ENCODE data around the gene OR2T1. TPM values are rescaled to one million over a fixed set of nuclear protein-coding genes. Genes with fewer than 3 reads are reported as not detected.
"Not testable (repeated sequence)": the region's sequence is repeated elsewhere in the genome, so short reads cannot be mapped to it uniquely, and the experiment has no call there.

The OR2T1 gene, protein sequence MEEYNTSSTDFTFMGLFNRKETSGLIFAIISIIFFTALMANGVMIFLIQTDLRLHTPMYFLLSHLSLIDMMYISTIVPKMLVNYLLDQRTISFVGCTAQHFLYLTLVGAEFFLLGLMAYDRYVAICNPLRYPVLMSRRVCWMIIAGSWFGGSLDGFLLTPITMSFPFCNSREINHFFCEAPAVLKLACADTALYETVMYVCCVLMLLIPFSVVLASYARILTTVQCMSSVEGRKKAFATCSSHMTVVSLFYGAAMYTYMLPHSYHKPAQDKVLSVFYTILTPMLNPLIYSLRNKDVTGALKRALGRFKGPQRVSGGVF
- polyA plus RNA-seq (2012; ENCODE audit: insufficient read depth, insufficient read length): not detected

GRCh38 chr1:248402748-248403147, at the start of gene OR2T1:
OR2T1 (plus strand) TSS chr1:248403048; CDS start chr1:248406148, 3,100 bp downstream.
- no peak for DNase-seq (ENCODE audit: low read depth, low spot score)
- H3K4me3 ChIP-seq (ENCODE audit: low read length): no peak within 1 kb of the TSS

DNA sequence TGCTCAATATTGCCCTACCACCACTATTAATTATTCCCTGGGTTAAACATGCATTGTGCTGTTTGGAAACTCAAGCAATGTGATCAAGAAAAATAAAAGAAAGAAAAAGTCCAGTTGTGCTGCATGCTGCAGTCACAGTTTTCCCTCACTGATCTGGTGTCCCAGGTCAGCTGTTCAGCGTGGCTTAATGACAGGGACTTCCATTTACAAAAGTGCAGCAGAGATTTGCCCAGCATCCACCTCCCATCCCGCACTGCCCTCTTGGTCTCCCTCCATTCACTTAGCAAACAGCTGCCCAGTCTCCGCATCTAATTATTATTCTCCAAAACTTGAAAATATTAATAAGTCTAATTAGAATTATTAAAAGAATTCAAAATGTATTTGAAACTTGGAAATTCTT, 43.4 kb upstream of the OR2T1 start:
- H3K4me3 ChIP-seq (ENCODE audit: low read length): no peak overlapping the region
- DNase-seq (ENCODE audit: low read depth, low spot score): no peak

DNA sequence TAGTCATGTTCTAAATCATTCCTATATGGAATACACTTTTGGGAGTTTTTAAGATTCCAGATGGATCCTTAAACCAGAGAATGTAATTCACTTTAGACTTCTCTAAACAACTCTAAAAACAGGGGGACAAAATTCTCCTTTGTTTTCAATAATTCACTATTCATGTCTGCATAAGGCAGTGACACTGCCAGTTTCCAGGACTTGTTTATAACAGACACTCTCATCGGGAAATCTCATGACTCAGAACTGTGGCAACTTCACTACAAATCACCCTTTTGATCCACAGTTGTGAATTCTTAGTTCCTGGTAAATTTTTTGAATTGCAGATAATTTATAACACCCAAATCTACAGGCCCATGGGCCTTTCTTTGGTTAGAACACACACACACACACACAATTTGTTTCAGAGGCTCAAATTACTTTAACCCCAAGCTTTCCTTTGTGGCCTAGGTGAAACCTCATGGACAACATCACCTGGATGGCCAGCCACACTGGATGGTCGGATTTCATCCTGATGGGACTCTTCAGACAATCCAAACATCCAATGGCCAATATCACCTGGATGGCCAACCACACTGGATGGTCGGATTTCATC, 41.6 kb upstream of the OR2T1 start, which contains the start of gene OR2T4:
TSS of gene OR2T4 (plus strand) at position 545 of the 595 bp plus-strand sequence. CDS start at position 545, 0 bp downstream.
- H3K4me3 ChIP-seq (ENCODE audit: low read length): no peak within 1 kb of the TSS
- no peak for DNase-seq (ENCODE audit: low read depth, low spot score)

DNA sequence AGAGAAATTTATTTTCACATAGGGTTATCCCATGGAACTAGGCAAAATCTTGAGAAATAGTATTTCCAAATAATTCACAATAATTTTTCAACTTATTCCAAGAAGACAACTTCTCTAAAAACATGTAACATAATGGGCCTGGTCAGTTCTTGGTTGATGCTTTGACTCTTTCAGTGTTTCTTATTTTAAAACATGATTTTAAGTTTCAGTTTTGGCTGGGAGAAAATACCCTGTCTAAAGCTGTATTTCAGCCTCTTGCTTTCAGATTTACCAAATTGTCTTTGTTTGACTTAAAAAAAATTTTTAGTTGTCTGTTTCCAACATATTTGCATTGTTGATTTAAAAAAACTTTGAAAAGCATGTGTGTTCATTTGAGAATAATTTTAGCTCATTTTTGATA, 36.2 kb upstream of the OR2T1 start:
- H3K4me3 ChIP-seq (ENCODE audit: low read length): no peak overlapping the region
- DNase-seq (ENCODE audit: low read depth, low spot score): no peak

GRCh38 chr1:248372394-248372793, 30.5 kb upstream of the OR2T1 start:
- peak; percentile 5 for DNase-seq (ENCODE audit: low read depth, low spot score)
- no peak overlapping the region for H3K4me3 ChIP-seq (ENCODE audit: low read length)

DNA sequence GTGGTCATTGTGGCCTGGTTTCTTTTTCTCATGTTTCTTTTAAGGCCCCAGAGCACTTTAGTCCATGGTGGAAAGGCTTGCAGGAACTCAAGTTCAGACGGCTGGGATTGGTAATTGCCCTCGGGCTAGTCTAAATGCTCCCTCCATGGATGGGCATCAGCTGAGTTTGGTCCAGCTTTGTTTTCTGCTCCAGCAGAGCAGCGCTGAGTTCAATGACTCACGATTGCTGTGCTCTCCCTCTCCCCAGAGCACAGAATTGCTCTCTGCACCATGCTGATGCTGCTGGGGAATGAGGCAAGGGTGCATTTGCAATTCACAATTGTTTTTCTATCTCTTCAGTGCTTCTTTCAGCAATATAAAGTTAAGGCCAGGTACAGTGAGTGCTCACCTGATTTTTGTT, 29.1 kb upstream of the OR2T1 start:
- no peak overlapping the region for H3K4me3 ChIP-seq (ENCODE audit: low read length)
- no peak for DNase-seq (ENCODE audit: low read depth, low spot score)

GRCh38 chr1:248375446-248375845, 27.4 kb upstream of the OR2T1 start, which contains the start of gene OR2T6:
OR2T6 (plus strand) TSS chr1:248375746; CDS start chr1:248387609, 11,863 bp downstream.
- DNase-seq (ENCODE audit: low read depth, low spot score): no peak
- H3K4me3 ChIP-seq (ENCODE audit: low read length): no peak within 1 kb of the TSS

DNA sequence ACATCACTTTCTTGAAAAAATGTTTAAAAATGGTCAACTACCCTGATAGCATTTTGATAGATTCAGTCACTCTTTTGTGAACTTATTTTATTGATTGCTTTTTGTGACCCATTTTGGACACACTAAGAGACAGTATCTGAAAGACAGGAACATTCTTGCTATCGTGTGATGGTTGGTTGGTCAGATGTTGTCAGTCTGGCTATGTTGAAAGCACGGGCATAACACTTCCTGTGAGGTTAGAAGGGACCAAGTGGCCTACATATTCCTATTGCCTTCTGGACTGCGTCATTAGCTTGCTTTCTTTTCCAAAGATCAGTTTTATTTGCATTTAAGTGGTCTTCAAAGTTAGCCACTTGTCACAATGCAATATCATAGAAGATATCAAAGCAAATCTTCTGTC, 25.9 kb upstream of the OR2T1 start:
- no peak overlapping the region for H3K4me3 ChIP-seq (ENCODE audit: low read length)
- no peak for DNase-seq (ENCODE audit: low read depth, low spot score)

- no peak for DNase-seq (ENCODE audit: low read depth, low spot score)
- no peak overlapping the region for H3K4me3 ChIP-seq (ENCODE audit: low read length)
Measured at GRCh38 chr1:248380854-248381253, 22.0 kb upstream of the OR2T1 start.

GRCh38 chr1:248388426-248388825, 14.4 kb upstream of the OR2T1 start:
- no peak for DNase-seq (ENCODE audit: low read depth, low spot score)

DNA sequence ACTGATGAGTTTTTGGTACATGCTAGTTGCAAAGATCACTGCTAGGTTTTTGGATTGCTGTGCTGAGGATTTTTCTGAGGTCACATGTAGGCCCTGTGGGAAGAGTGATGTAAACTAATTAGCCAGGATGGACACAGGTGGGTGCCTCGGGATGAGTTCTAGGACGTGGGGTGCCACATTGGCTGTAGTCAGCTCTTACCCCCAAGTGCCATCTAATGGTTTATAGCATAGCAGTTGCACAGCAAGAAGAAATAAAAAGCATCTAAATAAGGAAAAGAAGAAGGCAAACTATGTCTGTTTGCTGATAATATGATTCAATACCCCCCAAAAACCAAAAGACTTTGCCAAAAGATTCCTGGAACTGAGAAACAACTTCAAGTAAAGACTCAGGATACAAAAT, 9.8 kb upstream of the OR2T1 start:
- DNase-seq (ENCODE audit: low read depth, low spot score): no peak
- no peak overlapping the region for H3K4me3 ChIP-seq (ENCODE audit: low read length)

More at GRCh38 chr1:248388426-248388825, 14.4 kb upstream of the OR2T1 start:
- no peak overlapping the region for H3K4me3 ChIP-seq (ENCODE audit: low read length)

DNA sequence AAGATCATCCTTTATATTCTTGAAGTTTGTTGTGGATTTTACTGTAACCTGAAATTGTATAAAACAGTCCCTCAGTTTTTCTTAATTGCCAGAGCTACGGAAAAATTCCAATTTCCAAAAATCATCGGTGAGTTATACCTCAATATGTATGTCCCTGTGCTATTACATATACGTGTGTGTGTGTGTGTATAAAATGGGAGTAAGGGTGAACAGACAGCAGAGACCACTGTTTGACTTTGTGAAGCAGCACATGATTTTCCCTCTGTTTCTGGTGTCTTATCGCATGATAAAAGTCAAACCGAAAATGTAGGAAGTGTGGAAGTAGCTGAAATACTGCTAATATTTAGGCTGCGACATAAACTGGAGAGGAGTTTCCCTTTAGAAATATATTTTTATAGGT, 1.2 kb downstream of the OR2T1 start:
- peak; percentile 42 for DNase-seq (ENCODE audit: low read depth, low spot score)
- H3K4me3 ChIP-seq (ENCODE audit: low read length): no peak overlapping the region

DNA sequence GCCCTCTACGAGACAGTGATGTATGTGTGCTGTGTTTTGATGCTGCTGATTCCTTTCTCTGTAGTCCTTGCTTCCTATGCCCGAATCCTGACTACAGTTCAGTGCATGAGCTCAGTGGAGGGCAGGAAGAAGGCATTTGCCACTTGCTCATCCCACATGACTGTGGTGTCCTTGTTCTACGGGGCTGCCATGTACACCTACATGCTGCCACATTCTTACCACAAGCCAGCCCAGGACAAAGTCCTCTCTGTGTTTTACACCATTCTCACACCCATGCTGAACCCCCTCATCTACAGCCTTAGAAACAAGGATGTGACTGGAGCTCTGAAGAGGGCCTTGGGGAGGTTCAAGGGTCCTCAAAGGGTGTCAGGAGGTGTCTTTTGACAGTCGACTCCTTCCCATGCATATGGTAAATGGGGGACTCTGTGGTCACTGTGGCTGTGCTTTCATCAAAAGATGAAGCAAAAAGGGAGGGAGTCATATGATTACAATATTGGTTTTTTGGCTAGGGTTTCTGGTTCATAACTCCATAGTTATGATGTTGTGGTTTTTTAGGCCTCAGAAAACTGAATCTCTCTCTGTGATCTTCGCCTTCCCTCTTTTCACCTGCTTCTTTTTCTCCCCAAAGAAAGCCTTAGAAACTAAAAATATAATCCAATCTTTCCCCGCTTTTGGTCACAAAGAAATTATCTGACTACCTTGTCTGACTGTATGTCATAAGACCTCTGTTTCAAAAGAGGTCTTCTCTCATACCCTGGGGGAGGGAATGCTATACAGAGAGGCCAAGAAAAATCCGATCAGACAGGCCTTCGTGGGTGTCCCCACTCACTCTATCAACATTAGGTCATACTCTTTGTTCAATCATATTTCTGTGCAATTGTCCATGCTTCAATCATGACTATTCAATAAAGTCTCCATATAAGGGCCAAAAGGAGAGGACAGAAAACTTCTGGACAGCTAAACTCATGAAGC, 4.2 kb downstream of the OR2T1 start:
- no peak overlapping the region for H3K4me3 ChIP-seq (ENCODE audit: low read length)
- DNase-seq (ENCODE audit: low read depth, low spot score): no peak

- DNase-seq (ENCODE audit: low read depth, low spot score): no peak
- no peak overlapping the region for H3K4me3 ChIP-seq (ENCODE audit: low read length)
Measured at GRCh38 chr1:248416226-248416625, 13.4 kb downstream of the OR2T1 start.

- DNase-seq (ENCODE audit: low read depth, low spot score): no peak
- H3K4me3 ChIP-seq (ENCODE audit: low read length): no peak overlapping the region
Measured at GRCh38 chr1:248417854-248418253, 15.0 kb downstream of the OR2T1 start.

- H3K4me3 ChIP-seq (ENCODE audit: low read length): no peak overlapping the region
- peak; percentile 8 for DNase-seq (ENCODE audit: low read depth, low spot score)
Measured at GRCh38 chr1:248421384-248421783, 18.5 kb downstream of the OR2T1 start.

- H3K4me3 ChIP-seq (ENCODE audit: low read length); DNase-seq (ENCODE audit: low read depth, low spot score): not testable (repeated sequence)
Measured at GRCh38 chr1:248427526-248428191, 24.8 kb downstream of the OR2T1 start.

- not testable (repeated sequence) for DNase-seq (ENCODE audit: low read depth, low spot score); H3K4me3 ChIP-seq (ENCODE audit: low read length)
Measured at GRCh38 chr1:248428192-248428533, 25.3 kb downstream of the OR2T1 start.

- not testable (repeated sequence) for DNase-seq (ENCODE audit: low read depth, low spot score); H3K4me3 ChIP-seq (ENCODE audit: low read length)
Measured at GRCh38 chr1:248431683-248432082, 28.8 kb downstream of the OR2T1 start.
